GM13976 (cell line): ENCODE measurements around the gene GRK5.

ENCODE experiments used
- DNase-seq: peaks from one replicate; pipeline ENCODE4 v3.0.0; 2012; ENCODE audit warnings: low spot score
- CTCF ChIP-seq: IDR thresholded peaks from 2 replicates; pipeline ENCODE4 v1.5.1; 2012; ENCODE audit warnings: borderline replicate concordance, mild to moderate bottlenecking; ENCODE audit not compliant: insufficient read depth; ENCODE audit errors: extremely low read depth, missing control alignments, control extremely low read depth
- in situ Hi-C: fragments of 300-500 bp; cut with MboI; formaldehyde crosslinking; loops from one replicate; pipeline ENCODE4 v1.12.0; 2022; ENCODE audit warnings: low sequenced_read_pairs, mixed read lengths, inconsistent platforms; ENCODE audit not compliant: unreplicated experiment

GRK5 gene

DNA sequence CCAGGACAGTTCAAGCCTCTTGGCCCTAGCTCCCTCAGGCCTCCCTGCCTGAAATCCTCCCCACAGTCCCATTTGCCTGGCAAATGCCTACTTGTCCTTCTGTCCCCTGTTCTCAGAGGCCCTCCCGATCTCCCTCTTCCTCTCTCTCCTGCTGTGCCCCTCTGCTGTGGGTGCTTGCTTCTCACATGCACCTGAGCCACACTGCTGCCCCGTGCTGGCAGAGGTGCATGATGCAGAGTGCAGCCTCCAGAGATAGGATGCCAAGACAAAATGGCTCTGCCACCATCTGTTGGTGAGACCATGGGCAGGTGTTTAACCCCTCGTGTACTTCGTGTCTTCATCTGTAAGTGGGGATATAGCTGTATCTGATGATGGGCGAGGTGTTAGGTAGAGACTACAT is 176.8 kb downstream of the GRK5 start:
- TF ChIP-seq CTCF = no peak
- DNase-seq = no peak
- in situ Hi-C loops = no loop called here

DNA sequence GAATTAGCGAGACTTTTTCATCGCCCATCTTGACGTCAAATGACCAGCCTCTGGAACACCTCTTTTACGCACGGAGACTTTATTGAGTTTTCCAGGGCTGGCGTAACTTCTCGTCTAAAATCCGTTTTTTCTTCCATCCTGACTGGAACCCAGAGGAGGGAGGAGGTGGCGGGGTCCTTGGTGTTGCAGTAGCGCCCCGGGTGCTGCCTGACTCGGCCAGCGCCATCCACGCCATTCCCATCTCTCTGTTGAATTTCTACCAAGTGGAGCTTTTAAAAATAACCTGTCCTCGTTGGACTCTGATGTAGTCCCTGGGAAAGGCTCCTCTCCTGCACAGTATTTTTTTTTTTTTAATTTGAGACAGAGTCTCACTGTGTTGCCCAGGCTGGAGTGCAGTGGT is 179.3 kb downstream of the GRK5 start:
- DNase-seq = no peak
- in situ Hi-C loops = no loop called here
- no peak for TF ChIP-seq CTCF

DNA sequence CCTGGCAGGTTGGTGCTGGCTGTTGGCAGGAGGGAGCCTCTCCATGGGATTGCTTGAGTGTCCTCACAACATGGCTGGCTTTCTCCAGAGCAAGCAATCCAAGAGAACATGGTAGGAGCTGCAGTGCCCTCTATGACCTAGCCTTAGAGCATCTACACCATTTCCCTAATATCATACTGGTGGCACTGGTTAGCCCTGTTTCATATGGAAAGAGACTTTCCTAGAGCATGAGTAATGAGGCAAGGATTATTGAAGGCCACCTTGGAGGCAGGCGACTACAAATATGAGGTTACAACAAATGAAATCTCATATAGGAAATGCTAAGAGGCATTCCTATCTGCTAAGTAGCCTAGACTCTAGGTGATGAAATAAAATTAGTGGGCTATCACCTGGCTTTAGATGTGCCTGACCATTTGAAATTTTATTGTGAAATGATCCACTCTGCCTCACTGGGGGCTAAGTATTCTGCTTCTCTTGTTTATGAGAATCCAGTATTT is 181.5 kb downstream of the GRK5 start:
- in situ Hi-C loops = no loop called here
- no peak for DNase-seq
- TF ChIP-seq CTCF = no peak

- in situ Hi-C loops = no loop called here
- DNase-seq = no peak
- no peak for TF ChIP-seq CTCF
These were observed 184.3 kb downstream of the GRK5 start for GRCh38 chr10:119391440-119392251.

GRCh38 chr10:119393019-119393418 is 185.6 kb downstream of the GRK5 start:
- in situ Hi-C loops = no loop called here
- no peak for DNase-seq
- TF ChIP-seq CTCF = no peak

DNA sequence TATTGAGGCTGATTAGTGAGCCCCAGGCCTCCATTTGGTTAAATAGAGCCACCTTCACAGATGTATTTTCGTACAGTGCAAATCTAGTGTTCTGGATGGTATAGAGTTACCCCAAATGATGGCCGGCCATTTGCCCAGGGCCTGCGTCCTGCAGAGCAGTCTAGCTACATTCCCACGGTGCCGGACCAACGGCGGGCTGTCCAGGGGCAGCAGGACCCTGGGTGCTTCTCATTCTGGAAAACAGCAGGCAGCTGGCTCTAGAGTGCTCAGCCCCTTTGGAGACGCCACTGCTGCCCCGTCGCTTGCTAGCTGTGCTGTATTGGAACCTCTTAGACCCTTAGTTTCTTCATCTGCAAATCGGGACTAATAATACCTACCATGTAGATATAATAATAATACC is 186.1 kb downstream of the GRK5 start:
- no peak for TF ChIP-seq CTCF
- no peak for DNase-seq
- in situ Hi-C loops = no loop called here

DNA sequence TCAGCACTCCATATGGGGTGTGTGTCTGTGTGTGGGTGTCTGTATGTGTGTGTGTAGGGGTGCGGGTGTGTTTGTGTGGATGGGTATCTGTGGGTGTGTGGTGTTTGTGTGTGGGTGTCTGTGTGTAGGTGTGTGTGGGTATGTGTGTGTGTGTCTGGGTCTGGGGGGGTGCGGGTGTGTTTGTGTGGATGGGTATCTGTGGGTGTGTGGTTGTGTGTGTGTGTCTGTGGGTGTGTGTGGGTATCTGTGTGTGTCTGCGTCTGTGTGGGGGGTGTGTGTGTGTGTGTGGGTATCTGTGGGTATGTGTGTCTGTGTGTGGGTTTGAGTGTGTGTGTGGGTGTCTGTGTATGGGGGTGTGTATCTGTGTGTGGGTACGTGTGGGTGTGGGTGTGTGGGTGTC is 186.5 kb downstream of the GRK5 start:
- in situ Hi-C loops = no loop called here
- no peak for DNase-seq
- no peak for TF ChIP-seq CTCF
